GM10266 (cell line): Measurements from ENCODE around the gene RPS27.

Experiments used
- DNase-seq: peaks from one replicate; pipeline ENCODE4 v3.0.0; 2012; ENCODE audit errors: extremely low spot score
- TF ChIP-seq, protein P1 (sequence below): IDR thresholded peaks from 2 replicates; pipeline ENCODE4 v1.5.1; 2012; ENCODE audit warnings: mild to moderate bottlenecking, low read depth; ENCODE audit not compliant: control insufficient read depth, insufficient read depth; ENCODE audit errors: missing control alignments

The RPS27 gene

GRCh38 chr1:153956997-153957715, 33.4 kb upstream of the RPS27 start:
- DNase-seq = no peak
- TF ChIP-seq, protein P1, sequence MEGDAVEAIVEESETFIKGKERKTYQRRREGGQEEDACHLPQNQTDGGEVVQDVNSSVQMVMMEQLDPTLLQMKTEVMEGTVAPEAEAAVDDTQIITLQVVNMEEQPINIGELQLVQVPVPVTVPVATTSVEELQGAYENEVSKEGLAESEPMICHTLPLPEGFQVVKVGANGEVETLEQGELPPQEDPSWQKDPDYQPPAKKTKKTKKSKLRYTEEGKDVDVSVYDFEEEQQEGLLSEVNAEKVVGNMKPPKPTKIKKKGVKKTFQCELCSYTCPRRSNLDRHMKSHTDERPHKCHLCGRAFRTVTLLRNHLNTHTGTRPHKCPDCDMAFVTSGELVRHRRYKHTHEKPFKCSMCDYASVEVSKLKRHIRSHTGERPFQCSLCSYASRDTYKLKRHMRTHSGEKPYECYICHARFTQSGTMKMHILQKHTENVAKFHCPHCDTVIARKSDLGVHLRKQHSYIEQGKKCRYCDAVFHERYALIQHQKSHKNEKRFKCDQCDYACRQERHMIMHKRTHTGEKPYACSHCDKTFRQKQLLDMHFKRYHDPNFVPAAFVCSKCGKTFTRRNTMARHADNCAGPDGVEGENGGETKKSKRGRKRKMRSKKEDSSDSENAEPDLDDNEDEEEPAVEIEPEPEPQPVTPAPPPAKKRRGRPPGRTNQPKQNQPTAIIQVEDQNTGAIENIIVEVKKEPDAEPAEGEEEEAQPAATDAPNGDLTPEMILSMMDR = no peak

GRCh38 chr1:153957744-153958110, 32.8 kb upstream of the RPS27 start:
- TF ChIP-seq, protein P1 = no peak
- peak; percentile 64 for DNase-seq

DNA sequence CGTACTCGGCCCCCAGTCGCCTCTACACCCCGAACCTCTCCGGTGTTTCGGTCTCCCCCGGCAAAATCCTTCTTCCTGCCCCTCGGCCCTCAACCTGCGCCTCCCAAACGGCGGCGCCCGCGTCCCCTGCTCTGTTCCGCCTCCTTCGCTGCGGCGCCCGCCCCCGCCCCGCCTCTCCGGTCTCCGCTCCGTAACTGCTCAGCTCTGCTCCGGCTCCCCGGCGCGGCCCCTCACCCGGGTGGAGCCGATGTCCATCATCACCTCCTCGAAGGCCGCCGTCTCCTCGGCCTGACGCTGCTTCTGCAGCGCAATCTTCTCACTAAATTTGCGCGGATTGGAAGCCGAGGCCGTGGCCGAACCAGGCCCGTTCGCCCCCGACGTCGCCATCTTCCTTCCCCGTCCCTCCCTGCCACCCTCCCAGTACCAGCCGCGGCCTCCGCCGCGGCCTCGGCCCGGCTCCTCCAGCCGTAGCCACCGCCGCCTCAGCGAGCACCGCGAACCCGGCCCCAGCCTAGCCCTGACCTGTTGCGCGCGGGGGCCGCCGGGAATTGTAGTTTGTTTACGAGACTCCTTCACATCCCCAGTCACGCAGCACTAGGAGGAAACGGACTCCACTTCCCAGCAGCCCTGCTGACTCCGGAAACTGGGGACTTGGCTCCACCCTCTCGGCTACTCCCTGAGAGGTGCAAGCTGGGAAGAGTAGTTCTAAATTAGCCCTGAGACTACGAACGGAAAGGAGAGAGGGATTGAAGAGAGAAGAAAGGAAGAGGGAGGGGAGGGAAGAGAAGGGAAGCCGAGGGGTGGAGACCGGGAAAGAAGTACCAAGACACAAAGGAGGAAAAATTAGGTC, 32.2 kb upstream of the RPS27 start, which contains the start of gene CRTC2:
Gene CRTC2, minus strand, starts transcription at position 502 of the 850 bp plus-strand sequence. Its CDS starts 115 bp downstream, at position 387.
- TF ChIP-seq, protein P1 = no peak
- peak; percentile 97 for DNase-seq

DNA sequence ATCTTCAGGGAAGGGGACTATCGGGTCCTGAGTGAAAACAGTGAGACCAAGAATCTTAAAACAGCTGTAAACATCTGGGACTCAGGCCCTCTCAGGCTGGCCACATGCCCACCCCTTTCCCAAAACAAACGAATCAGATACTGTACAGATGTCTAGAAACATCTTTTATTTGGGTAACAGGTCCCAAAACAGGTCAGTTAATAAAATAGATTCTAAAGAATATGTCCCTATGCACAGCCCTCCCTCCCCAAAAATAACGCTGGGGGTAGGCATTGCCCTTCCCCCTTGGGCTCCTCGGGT, 31.7 kb upstream of the RPS27 start:
- no peak for DNase-seq
- TF ChIP-seq, protein P1 = no peak

GRCh38 chr1:153959454-153959853, 31.1 kb upstream of the RPS27 start:
- TF ChIP-seq, protein P1 = no peak
- no peak for DNase-seq

DNA sequence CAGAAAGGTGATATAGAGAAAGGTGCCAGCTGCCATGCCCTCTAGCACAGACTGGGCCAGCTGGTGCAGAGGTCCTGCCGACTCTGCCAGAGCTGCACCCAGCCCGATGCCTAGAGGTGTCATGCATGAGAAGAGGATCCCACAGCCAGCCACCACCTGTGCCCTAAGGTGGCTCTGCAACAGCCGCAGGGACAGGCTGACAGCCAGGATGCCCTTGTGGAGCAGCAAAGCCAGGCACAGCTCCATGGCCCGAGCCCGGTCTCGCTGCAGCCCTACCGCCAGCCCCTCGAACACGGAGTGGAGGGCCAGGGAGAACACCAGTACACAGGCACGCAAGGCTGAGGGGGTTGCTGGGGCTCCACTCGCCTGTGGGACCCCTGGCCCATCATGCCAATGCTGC, 30.4 kb upstream of the RPS27 start:
- TF ChIP-seq, protein P1 = no peak
- no peak for DNase-seq

- TF ChIP-seq, protein P1 = no peak
- DNase-seq = no peak
These were observed 29.1 kb upstream of the RPS27 start for GRCh38 chr1:153961421-153961820.
